WERI-Rb-1 (cell line): ENCODE data around the gene CHN1.

Experiments
- DNase-seq: peaks from one replicate; pipeline ENCODE4 v3.0.0-alpha.2; 2020
- H3K27ac ChIP-seq: fragments of 250-450 bp; sonication (Bioruptor Pico); 2 replicates; pipeline ENCODE4 v1.5.1; 2020; ENCODE audit warnings: mild to moderate bottlenecking, moderate library complexity
- H3K27me3 ChIP-seq: fragments of 250-450 bp; sonication (Bioruptor Pico); 2 replicates; pipeline ENCODE4 v1.5.1; 2021; ENCODE audit warnings: mild to moderate bottlenecking, low read depth, moderate library complexity; ENCODE audit not compliant: insufficient read depth, severe bottlenecking
- H3K36me3 ChIP-seq: fragments of 250-450 bp; sonication (Bioruptor Pico); 2 replicates; pipeline ENCODE4 v1.5.1; 2020; ENCODE audit warnings: mild to moderate bottlenecking, moderate library complexity
- H3K4me3 ChIP-seq: 2 replicates; pipeline ENCODE4 v1.5.1; 2011; ENCODE audit warnings: low read depth, mild to moderate bottlenecking, control low read depth, low read length
- H3K9me3 ChIP-seq: fragments of 250-450 bp; sonication (Bioruptor Pico); 2 replicates; pipeline ENCODE4 v1.5.1; 2021; ENCODE audit warnings: mild to moderate bottlenecking, moderate library complexity; ENCODE audit not compliant: severe bottlenecking
- TF ChIP-seq, protein P1 (sequence below): IDR thresholded peaks from 2 replicates; pipeline ENCODE4 v1.5.1; 2011; ENCODE audit warnings: low read depth, mild to moderate bottlenecking, control low read depth, inconsistent platforms, low read length

Gene CHN1

DNA sequence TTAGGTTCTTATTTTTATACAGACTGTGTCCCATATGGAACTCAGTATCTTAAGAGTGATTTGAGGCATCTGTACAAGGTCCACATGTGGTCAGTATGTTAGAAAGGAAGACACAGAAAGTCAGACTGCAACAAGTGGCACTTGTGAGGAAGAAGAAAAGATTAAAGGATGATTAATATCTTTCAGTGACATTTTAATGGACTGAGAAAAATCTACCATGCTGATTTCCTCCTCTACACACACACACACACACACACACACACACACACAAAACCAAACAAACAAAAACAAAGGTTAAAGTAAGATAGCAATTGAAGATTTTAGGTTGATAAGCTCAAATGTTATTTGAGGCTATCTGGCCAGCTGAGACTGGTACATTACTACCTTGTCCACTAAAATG, 146.4 kb downstream of the CHN1 start:
- no peak overlapping the region for H3K4me3 ChIP-seq
- H3K9me3 ChIP-seq: no peaks in the 10 kb centered on the region
- no peaks in the 10 kb centered on the region for H3K27me3 ChIP-seq
- TF ChIP-seq, protein P1, sequence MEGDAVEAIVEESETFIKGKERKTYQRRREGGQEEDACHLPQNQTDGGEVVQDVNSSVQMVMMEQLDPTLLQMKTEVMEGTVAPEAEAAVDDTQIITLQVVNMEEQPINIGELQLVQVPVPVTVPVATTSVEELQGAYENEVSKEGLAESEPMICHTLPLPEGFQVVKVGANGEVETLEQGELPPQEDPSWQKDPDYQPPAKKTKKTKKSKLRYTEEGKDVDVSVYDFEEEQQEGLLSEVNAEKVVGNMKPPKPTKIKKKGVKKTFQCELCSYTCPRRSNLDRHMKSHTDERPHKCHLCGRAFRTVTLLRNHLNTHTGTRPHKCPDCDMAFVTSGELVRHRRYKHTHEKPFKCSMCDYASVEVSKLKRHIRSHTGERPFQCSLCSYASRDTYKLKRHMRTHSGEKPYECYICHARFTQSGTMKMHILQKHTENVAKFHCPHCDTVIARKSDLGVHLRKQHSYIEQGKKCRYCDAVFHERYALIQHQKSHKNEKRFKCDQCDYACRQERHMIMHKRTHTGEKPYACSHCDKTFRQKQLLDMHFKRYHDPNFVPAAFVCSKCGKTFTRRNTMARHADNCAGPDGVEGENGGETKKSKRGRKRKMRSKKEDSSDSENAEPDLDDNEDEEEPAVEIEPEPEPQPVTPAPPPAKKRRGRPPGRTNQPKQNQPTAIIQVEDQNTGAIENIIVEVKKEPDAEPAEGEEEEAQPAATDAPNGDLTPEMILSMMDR: no peak
- DNase-seq: no peak
- H3K36me3 ChIP-seq: no peaks in the 10 kb centered on the region; the same call in 1 of the 2 replicates
- H3K27ac ChIP-seq: no peak overlapping the region

DNA sequence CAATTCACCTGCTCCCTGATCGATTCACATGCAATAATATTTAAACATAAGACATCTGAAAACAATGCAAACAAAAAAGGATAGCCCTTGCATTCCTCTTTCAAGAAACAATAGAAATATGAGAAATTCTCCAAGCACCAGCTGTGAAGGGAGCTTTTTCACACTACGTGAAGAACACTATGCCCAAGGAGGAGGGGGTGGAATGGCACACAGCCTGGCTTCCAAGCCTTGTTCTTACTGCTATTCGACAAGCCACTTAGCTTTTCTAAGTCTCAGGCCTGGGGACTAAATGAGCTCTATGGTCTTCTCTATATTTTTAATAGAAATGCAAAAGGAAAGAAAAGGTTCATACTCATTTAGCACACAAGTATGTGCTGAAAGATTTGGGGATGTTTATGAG, 148.7 kb downstream of the CHN1 start:
- TF ChIP-seq, protein P1: no peak
- Histone ChIP-seq H3K9me3 (no peaks in the 10 kb centered on the region), H3K27me3 (no peaks in the 10 kb centered on the region), H3K4me3 (no peak overlapping the region), H3K27ac (no peak overlapping the region), H3K36me3 (no peaks in the 10 kb centered on the region; the same call in 1 of the 2 replicates)
- DNase-seq: no peak

DNA sequence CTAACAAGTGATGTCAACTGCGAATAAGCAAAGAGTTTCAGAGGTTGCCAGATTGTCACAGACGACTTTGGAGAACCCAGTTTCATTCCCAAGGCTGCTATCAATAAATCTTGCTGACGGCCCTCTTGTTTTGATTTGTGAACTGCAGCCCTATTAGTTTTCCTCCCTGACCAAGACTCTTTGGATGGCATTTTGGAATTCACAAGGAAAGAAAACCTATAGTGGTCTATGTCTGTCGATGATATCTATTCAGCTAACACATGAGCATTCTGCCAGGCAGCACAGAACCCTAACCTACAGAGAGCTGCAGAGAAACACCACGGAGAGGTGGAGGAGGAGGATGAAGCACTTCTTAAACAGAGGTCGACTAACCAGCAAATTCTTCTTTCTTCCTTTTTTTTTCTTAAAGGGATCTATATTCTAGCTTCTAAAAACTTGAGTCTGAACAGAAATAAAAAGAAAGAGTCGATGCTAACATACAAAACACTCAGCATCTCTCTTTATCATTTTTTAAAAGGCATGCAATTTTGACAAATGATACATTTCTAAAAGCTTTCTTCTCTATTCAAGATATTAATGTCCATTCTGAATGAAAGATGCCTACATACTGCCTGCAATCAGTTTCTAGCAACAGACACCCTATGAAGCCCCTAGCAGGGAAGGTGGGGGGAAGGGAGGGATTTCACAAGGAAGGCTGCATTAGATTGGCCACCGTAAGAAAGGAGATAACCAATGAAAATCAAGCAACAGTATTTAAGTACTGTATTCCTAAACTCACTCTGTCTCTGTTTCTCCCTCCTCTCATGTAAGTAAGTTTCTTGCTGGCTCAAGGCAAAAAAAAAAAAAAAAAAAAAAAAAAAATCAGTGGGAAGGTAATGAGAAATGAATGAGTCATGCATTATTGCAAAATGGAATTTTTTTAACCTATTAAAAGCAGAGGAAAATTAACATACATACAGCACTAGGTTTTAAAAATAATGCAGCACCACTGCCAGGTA, 157.9 kb downstream of the CHN1 start:
- TF ChIP-seq, protein P1: no peak
- H3K27me3 ChIP-seq: no peaks in the 10 kb centered on the region
- H3K36me3 ChIP-seq: no peaks in the 10 kb centered on the region
- no peak overlapping the region for H3K27ac ChIP-seq
- no peak for DNase-seq
- no peaks in the 10 kb centered on the region for H3K9me3 ChIP-seq
- no peak overlapping the region for H3K4me3 ChIP-seq

DNA sequence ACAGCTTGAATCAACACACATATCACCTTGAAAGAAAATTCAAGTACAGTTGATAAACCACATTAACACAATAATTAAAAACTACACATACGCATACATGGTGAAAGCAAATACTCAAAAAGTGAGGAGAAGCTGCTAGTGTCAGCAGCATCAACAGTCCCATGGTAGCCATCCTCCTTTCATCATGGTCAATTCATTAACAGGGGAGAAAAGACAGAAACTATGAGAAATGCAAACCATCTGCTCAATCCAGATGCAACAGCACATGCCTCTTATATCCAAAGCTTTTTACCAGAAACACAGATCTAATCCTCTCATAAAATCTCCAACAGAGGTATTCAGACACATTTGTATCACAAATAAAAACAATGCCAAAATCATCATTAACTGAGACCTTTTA, 159.0 kb downstream of the CHN1 start:
- Histone ChIP-seq H3K27me3 (no peaks in the 10 kb centered on the region), H3K9me3 (no peaks in the 10 kb centered on the region), H3K36me3 (no peaks in the 10 kb centered on the region), H3K27ac (no peak overlapping the region), H3K4me3 (no peak overlapping the region)
- no peak for DNase-seq
- TF ChIP-seq, protein P1: no peak

DNA sequence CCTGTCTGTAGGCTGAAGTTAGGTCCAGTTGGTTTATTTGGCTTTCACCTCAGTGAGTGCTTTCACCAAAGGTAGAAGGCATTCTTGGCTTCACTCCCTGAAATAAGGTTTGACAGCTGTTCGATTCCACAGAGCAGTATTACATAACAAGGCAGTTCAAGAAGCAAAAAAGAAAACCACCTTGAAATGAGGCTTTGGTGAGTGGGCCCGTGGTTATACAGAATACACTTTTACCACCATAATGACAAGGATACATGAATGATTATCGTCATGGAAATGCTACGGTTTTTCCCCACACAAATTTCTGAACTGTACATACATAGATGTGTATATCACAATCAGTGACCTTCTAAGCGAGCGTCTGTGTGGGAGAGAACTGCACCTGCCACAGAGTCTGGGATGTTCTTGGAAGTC, 160.9 kb downstream of the CHN1 start:
- Histone ChIP-seq H3K27ac (no peak overlapping the region), H3K4me3 (no peak overlapping the region), H3K27me3 (no peaks in the 10 kb centered on the region), H3K36me3 (no peaks in the 10 kb centered on the region), H3K9me3 (no peaks in the 10 kb centered on the region)
- TF ChIP-seq, protein P1: no peak
- no peak for DNase-seq
